GM21390 (cell line): ENCODE results near the gene ANKRD27.
A peak's percentile ranks its signal among the peaks of the same experiment; 100 is the strongest.

Experiments used
- ATAC-seq: cut with Tn5 transposase; IDR thresholded peaks from one replicate; pipeline ENCODE4 v1.9.1; 2021; ENCODE audit not compliant: unreplicated experiment

Gene ANKRD27

GRCh38 chr19:32691291-32691951 lies 16.4 kb upstream of the ANKRD27 start, which contains the start of gene NUDT19:
NUDT19 (plus strand) TSS chr19:32691821; CDS start chr19:32691961, 140 bp downstream.
- ATAC-seq, result peak; percentile 91

DNA sequence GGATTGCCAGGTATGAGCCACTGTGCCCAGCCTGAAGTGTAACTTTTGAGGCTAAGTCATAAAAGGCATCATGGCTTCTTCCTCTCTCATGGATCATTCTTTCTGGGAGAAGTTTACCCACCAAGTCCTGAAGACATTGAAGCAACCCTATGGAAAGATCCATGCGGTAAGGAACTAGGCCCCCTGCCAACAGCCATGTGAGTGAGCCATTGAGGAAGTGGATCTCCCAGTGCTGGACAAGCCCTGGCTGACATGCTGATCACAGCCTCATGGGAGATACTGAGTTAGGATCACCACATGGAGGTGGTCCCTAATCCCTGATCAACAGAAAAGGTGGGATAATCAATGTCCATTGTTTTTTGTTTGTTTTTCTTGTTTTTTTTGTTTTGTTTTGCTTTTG lies 13.3 kb upstream of the ANKRD27 start:
- no peak for ATAC-seq

- no peak for ATAC-seq
These were observed 12.7 kb upstream of the ANKRD27 start for GRCh38 chr19:32687681-32688080.

- no peak for ATAC-seq
These were observed 12.0 kb upstream of the ANKRD27 start for GRCh38 chr19:32686847-32687475.

DNA sequence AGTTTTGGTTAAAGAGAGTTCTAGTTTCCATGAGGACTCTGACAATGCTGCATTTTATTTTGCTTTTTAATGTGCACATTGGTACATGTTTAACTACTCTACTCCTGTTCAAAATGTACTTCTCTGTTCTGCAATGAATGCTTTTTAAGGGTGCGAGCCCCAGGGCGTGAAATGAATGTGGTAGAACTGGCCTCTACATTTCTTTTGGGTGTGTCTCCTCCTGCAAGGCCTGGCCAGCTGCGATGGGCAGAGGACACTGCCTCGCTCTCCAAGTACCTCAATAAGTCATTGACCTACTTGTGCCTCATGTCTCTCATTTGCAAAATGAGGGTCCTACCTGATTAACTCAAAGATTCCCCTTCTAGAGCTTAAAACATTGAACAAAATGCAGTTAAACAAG lies 7.3 kb upstream of the ANKRD27 start:
- no peak for ATAC-seq

DNA sequence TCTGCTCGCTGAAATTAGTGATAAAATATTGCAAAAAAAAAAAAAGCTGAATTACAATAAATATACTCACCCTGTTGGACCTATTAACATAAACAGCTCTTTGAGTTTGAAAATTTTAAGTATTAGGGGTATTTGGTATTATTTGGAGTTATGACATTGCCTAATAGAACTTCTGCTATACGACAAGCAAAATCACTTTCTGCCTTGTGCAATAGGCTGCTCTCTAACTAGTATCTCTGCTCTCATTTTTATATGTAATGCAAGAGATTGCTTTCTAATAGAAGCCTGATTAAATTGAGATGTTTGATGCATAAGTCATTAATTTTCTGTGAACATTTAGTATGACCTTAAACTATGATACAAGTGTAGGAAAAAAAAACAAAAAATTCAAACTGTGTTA lies 6.0 kb upstream of the ANKRD27 start:
- no peak for ATAC-seq

DNA sequence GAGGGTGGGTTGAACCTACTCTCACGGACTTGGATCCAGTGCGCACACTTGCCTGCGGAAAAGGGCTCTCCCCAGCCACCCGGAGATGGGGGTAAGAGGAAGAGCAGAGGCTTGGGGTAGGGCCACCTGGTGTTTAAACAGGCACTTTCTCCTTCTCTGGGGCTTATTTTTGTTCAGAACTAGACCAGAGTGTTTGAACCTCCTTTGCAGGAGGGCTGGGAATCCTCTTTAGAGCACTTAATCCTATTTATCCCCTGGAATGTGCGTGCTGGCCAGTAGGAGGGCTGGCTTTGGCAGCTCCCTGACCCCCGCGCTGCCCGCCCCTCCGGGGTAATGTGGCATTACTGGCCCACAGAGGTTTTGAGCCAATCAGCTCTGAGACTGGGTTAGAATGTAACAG lies 2.7 kb upstream of the ANKRD27 start:
- ATAC-seq, result no peak

DNA sequence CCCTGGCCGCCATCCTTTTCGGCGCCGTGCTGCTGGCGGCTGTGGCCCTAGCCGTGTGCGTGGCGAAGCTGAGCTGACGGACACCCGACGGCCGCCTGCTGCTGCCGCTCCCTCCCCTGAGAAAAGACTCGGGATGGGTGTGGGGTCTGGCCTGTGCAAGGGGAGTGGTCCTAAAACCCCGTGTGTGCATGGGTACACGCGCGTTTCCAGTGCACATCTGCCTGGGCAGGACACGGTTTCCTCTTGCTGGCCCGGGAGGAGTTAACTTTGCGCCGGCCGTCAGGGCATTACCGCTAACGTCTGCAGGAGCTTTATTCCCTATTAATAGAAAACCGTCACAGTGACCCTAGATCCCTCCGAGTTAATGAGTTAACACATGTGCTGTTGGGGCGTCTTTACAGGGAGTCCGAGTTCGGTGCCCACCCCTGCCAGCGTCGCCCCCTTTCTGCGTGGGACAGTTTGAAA lies 1.9 kb upstream of the ANKRD27 start:
- no peak for ATAC-seq

- ATAC-seq, result no peak
These were observed 1.4 kb upstream of the ANKRD27 start for GRCh38 chr19:32676186-32676894.

GRCh38 chr19:32675720-32676185 lies 773 bp upstream of the ANKRD27 start, which contains the start of gene RGS9BP:
RGS9BP (plus strand) TSS chr19:32675848; CDS start chr19:32676264, 416 bp downstream.
- peak; percentile 41 for ATAC-seq

DNA sequence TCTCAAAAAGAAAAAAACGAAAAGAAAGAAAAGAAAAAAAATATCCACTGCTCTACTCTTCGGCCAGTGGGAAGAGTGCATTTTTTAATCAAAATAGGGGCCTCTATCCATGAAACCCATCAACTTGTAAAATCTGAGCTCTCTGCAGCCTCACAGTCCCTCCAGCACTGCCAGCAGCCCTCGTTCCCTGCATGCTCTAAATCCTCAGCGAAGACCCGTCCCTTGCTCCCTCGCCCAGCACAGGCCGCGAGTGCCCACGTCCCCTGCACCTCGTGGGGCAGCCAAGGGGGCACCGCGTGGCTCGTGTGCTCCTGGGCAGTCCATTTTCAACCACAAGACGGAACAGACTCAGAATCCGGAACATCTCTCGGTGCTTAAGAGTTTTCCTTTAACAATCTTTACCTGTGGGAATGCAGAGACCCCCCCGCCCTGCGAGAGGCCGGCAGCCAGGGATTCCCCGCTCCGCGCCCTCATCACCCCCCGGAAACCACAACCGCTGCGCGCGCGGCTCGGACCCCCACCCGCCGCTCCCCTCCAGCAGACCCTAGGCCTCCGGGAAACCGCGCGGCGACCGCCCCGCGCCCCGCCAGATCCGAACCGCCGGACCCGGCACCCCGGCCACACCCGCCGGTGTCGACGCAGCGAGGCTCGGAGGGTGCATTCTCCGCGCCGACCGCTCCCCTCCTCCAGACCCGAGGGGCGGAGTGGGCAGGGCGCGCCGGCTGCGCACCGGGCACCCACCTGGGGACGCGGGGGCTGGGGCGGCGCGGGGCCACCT lies 638 bp downstream of the ANKRD27 start:
- ATAC-seq, result peak; percentile 7

- ATAC-seq, result no peak
These were observed 1.4 kb downstream of the ANKRD27 start for GRCh38 chr19:32673573-32673972.

GRCh38 chr19:32672841-32673240 lies 2.1 kb downstream of the ANKRD27 start:
- no peak for ATAC-seq

- ATAC-seq, result no peak
These were observed 2.9 kb downstream of the ANKRD27 start for GRCh38 chr19:32671883-32672593.

- no peak for ATAC-seq
These were observed 5.7 kb downstream of the ANKRD27 start for GRCh38 chr19:32669310-32669709.

GRCh38 chr19:32666084-32666483 lies 8.9 kb downstream of the ANKRD27 start:
- no peak for ATAC-seq

GRCh38 chr19:32662186-32662585 lies 12.8 kb downstream of the ANKRD27 start:
- no peak for ATAC-seq

- ATAC-seq, result no peak
These were observed 13.7 kb downstream of the ANKRD27 start for GRCh38 chr19:32661318-32661717.

- no peak for ATAC-seq
These were observed 16.5 kb downstream of the ANKRD27 start for GRCh38 chr19:32658527-32658926.

GRCh38 chr19:32658075-32658474 lies 16.9 kb downstream of the ANKRD27 start:
- ATAC-seq, result no peak
